ENCODE measurements around the gene FGF9. TPM values are rescaled to one million over a fixed set of nuclear protein-coding genes. Genes with fewer than 3 reads are reported as not detected.

Gene FGF9
- total RNA-seq, 1 donor from 2014 or later: 1.5 TPM

Other genes with a start within 250 kb of the FGF9 start
- 95.6 TPM for gene ZDHHC20, start 211.8 kb upstream of the FGF9 start, total RNA-seq
- 37.5 TPM for gene MICU2, start 66.9 kb upstream of the FGF9 start, total RNA-seq